GM18505 (cell line): ENCODE data around the gene OSM.
A peak's percentile ranks its signal among the peaks of the same experiment; 100 is the strongest.

Experiments used
- ATAC-seq: cut with Tn5 transposase; IDR thresholded peaks from one replicate; pipeline ENCODE4 v1.9.1; 2021; ENCODE audit not compliant: unreplicated experiment
- POLR2A ChIP-seq: IDR thresholded peaks from 4 replicates; pipeline ENCODE4 v1.6.1; 2011; ENCODE audit warnings: borderline replicate concordance; ENCODE audit not compliant: insufficient read depth, insufficient read length; ENCODE audit errors: extremely low read depth

OSM gene

DNA sequence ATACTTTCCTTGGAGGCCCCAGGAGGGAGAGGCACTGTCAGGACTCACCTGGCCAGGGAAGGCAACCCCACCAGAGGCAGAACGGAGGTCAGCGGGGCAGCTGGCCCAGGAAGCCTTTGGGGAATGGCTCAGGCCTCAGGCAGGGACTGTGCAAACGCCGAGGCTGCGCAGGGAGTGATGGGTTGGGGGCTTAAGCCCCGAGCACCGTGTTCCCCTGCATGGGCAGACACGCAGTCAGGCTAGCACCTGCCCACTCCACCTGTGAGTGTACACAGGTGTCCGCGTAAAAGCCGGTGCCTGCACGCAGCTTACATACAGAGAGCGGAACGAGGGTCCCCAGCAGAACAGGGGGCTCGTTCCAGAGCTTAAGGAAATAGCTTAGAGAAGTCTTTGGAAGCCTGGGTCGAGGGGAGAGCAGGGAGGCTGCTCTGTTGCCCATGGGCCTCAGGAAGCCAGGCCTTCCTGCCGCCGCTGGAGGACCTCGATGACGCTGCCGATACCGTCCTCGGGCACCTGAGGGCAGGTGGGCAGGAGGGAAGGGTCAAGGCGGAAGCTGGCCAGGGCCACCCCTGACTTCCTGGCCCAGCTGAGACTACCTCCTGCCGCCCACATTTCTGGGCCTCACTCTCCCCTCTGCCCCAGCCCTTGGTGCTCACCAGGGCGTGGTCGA is 18.7 kb upstream of the OSM start:
- TF ChIP-seq POLR2A, result no peak
- ATAC-seq, result no peak

DNA sequence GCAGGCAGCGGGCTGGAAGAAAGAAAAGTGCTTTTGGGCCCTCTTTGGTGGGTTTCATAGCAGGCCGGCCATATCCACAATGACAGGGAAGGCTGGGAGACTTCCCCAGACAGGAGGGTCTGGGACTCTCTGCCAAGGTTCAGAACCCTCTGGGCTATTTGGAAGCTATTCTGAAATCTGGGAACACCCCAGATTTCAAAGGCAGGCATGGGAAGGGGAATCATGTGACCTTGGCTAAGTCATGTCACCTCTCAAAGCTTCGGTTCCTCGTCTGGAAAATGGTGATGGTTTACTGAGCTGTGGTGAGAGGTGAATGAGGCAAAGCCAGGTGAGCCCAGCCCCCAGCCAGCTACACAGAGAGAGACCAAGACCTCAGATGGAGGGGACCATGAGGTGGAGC is 18.0 kb upstream of the OSM start:
- ATAC-seq, result no peak
- TF ChIP-seq POLR2A, result no peak

DNA sequence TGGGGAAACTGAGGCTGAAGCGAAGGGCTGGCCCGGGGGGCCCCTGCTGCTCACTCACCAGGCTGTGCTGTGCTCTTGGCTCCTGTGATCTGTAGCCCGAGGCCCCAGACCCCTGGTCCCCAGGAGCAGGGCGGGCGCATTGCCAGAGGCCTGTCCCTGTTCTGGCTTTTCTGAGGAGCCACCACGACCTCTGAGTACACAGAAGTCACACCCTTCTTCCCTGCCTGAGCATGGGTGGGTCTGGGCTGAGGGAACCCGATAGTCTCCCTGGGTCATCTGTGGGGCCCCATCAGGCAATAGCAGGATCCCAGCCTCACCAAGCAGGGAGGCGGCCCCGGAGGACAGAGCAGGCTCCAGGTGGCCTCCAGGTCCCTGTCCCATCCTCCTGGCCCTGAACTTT is 17.5 kb upstream of the OSM start:
- no peak for ATAC-seq
- TF ChIP-seq POLR2A, result no peak

DNA sequence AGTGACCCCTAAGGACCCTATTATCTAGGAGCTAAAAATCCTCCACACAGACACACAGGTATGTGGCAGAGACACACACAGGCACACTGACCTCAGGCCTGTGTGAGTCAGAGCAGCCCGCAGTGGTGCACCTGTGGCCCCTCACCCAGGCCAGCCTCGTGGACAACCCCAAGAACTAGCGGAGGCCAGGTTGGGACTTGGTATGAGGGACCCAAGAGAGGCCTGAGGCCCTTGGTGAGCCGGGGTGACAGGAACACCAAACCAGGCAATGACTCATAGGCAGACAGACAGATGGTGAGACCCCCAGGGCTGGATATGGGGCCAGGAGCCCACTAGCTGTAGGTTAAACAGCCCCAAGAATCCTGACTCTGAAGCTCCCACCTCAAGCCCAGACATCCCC is 16.7 kb upstream of the OSM start:
- no peak for ATAC-seq
- no peak for TF ChIP-seq POLR2A

GRCh38 chr22:30282616-30283046 is 16.0 kb upstream of the OSM start:
- TF ChIP-seq POLR2A, result no peak
- ATAC-seq, result no peak

- no peak for ATAC-seq
- TF ChIP-seq POLR2A, result no peak
Measured at GRCh38 chr22:30280505-30280904, 13.9 kb upstream of the OSM start.

DNA sequence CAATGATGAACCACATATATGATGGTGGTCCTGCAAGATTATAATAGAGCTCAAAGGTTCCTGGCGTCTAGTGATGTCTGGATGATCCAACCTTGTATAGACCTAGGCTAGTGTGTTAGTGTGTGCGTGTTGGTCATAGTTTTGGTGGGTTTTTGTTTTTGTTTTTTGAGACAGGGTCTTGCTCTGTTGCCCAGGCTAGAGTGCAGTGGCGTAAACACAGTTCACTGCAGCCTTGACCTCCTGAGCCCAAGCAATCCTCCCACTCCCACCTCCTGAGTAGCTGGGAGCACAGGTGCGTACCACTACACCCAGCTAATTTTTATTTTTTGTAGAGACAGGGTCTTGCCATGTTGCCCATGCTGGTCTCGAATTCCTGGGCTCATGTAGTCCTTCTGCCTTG is 13.3 kb upstream of the OSM start:
- ATAC-seq, result no peak
- TF ChIP-seq POLR2A, result no peak

GRCh38 chr22:30279046-30279788 is 12.6 kb upstream of the OSM start:
- no peak for ATAC-seq
- no peak for TF ChIP-seq POLR2A

DNA sequence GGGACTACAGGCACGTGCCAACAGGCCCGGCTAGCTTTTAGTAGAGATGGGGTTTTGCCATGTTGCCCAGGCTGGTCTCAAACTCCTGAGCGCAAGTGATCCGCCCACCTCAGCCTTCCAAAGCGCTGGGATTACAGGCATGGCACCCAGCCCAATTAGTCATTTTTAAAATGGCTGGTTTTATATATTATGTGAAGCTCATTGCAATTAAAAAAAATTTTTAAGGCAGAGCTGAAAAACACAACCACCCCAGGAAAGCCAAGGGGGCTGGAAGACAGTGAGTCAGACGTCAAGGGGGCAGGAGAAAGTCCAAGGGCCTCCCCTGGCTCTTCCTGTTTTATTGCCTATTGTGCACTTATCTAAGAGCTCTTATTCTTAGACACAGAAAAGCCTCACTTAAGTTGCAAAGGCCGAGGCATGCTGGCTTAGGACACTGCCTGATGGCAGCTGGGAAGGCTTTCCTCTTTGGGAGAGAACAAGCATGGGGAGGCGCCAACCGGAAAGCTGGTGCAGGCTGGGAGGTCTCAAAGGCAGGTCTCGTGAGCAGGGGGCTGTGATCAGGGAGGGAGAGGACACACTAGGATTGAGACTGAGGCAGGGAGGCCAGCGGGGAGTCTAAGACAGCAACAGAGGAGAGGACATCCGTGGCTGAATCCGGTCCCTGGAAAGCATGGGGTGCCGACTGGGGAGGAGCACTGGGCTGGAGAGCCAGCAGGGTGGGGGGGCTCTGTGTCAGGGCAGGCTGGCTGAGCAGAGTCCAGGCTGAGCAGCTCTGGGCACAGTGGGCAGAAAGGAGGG is 11.1 kb upstream of the OSM start:
- no peak for ATAC-seq
- TF ChIP-seq POLR2A, result no peak

DNA sequence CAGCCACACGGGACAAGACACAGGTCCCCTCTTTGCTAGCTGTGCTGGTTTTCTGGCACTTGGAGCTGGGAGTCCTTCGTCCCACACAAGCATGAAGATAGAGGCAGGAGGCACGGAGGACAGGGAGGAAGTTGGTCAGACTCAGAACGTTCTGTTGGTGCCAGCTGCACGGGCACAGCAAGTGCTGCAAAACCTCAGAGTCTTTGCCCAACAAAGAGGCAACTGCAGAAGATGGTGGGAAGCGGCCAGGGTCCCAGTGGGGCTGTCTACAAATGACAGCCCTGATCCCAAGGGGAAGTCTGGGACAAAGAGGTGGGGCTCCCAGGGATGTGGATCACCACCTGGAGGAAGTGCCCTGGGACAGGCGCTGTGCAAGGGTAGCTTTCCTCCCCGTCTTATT is 9.4 kb upstream of the OSM start:
- TF ChIP-seq POLR2A, result no peak
- no peak for ATAC-seq

DNA sequence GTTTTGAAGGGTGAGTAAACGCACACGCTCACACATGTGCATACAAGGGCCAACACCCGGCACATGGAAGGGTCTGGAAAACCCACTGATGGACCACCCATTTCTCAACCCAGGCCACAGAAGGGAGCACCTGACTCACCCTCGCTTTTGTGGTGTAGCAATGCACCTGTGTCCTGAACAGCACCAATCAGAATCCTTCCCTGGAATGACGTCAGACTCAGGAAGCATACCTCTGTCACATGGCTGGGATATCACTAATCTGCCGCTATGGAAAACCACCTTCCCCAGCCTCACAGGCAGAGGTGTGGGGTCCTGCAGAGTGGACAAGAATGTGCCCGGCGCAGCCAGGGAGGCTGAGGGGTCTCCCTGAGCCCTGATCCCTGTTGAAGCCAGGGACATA is 9.0 kb upstream of the OSM start:
- ATAC-seq, result no peak

DNA sequence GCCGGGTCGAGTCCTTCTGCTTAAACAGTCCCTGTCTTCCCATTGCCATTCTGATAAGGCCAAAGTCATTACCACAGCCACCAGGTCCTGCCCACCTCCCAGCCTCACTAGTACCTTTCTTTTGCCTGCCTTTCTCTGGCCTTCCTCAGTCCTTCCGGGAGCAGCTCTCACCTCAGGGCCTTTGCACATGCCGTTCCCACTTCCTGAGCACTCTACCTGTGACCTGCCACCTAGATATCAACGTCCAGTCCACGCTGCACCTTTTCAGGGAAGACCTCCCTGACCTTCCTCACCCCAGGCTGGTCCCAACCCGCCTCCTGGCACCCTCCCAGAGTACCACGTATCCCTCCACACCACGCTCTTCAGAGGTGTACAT is 7.8 kb upstream of the OSM start:
- ATAC-seq, result no peak
- TF ChIP-seq POLR2A, result peak; percentile 2

More for the DNA sequence above, 9.0 kb upstream of the OSM start:
- TF ChIP-seq POLR2A, result no peak

DNA sequence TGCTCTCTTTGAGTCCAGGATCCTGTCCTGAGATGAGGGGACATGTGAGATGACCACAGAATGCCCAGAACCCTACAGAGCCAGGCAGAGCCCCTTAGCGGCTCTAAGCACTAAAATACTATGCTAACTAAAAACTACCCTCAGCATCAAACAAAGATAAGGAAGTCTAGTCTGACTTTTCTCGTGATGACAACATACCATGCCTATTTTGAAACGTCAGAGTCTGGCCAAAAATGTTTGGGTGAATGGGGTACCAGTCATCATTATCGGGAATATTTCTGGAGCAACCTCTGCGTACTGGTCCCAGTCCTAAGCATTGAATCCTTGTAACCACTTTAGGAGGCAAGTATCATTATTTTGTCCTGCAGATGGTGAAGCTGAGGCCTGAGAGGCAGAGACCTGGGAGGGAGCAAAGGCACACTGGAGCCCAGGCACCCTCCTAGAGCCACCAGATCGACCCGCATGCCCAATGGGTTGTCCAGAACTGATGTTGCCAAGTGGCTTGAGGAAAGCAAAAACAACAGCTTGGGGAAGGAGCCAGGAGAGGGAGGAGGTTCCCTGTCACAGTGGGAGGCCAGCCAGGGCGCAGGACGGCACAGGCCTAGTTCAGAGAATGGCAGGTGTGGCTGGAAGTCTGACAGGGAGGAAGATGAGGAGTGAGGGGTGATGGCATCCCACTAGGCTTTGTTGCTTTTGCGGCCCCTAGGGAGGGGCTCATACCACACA is 7.2 kb upstream of the OSM start:
- TF ChIP-seq POLR2A, result no peak
- no peak for ATAC-seq
